ENCODE results near the gene SPTBN5.

DNA sequence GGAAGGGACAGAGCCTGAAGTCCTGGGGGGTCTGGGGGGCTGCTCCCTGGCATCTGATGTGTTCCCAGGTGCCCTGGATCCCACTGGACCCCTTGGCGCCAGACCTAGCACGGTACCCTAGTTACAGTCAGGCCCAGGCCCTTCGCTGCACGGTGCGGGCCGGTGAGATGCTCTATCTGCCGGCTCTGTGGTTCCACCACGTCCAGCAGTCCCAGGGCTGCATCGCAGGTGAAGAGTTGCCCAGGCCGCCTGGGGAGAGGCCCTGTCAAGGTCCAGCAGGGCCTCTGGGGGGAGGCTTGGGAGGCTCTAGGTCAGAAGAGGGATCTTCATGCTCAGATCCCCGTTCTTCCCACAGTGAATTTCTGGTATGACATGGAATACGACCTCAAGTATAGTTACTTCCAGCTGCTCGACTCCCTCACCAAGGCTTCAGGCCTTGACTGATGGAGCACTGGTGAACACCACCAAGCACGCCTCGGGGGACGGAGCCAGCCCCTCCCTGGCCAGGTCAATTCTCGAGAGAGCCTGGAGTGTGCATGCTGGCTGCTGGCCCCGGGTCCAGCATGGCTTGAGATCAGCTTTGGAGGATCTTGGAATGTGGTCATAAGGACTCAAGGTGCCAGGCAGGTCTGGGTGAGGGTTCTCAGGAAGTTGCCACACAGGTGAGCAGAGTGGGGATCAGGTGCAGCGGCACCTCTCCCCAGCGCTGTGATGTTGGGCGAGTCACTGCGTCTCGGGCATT, 57.0 kb downstream of the SPTBN5 start:
- TF ChIP-seq, protein P1, sequence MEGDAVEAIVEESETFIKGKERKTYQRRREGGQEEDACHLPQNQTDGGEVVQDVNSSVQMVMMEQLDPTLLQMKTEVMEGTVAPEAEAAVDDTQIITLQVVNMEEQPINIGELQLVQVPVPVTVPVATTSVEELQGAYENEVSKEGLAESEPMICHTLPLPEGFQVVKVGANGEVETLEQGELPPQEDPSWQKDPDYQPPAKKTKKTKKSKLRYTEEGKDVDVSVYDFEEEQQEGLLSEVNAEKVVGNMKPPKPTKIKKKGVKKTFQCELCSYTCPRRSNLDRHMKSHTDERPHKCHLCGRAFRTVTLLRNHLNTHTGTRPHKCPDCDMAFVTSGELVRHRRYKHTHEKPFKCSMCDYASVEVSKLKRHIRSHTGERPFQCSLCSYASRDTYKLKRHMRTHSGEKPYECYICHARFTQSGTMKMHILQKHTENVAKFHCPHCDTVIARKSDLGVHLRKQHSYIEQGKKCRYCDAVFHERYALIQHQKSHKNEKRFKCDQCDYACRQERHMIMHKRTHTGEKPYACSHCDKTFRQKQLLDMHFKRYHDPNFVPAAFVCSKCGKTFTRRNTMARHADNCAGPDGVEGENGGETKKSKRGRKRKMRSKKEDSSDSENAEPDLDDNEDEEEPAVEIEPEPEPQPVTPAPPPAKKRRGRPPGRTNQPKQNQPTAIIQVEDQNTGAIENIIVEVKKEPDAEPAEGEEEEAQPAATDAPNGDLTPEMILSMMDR (IDR thresholded peaks at IDR 0.05), result no peak
- no peak for TF ChIP-seq POLR2A (IDR thresholded peaks at IDR 0.05)
